ENCODE data around the gene ASIC2.

DNA sequence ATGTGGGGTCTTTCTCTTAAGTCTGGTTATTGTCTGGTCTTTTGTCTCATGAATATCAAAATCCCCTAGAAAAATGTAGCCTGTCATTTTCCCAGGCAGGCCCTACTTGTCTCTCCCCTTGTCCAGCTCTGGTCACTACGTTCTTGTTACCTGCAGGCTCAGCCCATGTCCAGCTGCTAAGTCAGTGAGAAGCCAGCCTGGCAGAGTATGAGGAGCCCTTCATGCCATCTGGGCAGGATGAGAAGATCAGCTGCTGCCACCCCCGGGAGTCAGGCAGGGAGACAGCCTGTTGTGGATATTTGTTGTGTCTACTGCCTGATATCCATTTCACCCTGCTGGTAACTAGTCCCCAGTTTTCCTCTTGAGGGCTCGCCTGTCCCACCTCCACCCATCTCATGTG, 88.9 kb downstream of the ASIC2 start:
- TF ChIP-seq, protein P1, sequence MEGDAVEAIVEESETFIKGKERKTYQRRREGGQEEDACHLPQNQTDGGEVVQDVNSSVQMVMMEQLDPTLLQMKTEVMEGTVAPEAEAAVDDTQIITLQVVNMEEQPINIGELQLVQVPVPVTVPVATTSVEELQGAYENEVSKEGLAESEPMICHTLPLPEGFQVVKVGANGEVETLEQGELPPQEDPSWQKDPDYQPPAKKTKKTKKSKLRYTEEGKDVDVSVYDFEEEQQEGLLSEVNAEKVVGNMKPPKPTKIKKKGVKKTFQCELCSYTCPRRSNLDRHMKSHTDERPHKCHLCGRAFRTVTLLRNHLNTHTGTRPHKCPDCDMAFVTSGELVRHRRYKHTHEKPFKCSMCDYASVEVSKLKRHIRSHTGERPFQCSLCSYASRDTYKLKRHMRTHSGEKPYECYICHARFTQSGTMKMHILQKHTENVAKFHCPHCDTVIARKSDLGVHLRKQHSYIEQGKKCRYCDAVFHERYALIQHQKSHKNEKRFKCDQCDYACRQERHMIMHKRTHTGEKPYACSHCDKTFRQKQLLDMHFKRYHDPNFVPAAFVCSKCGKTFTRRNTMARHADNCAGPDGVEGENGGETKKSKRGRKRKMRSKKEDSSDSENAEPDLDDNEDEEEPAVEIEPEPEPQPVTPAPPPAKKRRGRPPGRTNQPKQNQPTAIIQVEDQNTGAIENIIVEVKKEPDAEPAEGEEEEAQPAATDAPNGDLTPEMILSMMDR (IDR thresholded peaks at IDR 0.05; ENCODE audit: extremely low read depth in 1 of 2, insufficient read depth in 1 of 2, low read depth in 1 of 2, low read length in 2 of 2), result no peak
- no peak for TF ChIP-seq POLR2A (IDR thresholded peaks at IDR 0.05; ENCODE audit: low read depth, low read length)

All from endothelial cell of umbilical vein (primary cell).